ENCODE results near the gene NOBOX.

Gene NOBOX

GRCh38 chr7:144408121-144408520, 4.6 kb upstream of the NOBOX start:
- no peaks in the 10 kb centered on the region for H3K9me2 ChIP-seq (replicated peaks; ENCODE audit: control insufficient read depth, low read length)
- H3K36me3 ChIP-seq (ENCODE audit: control insufficient read depth, low read length) = no peaks in the 10 kb centered on the region
- H3K27me3 ChIP-seq (ENCODE audit: control insufficient read depth, low read length) = no peaks in the 10 kb centered on the region
- H3K9me3 ChIP-seq (ENCODE audit: control insufficient read depth, insufficient read depth, low read length) = no peaks in the 10 kb centered on the region
- TF ChIP-seq EZH2phosphoT487 (IDR thresholded peaks at IDR 0.05; ENCODE audit: borderline replicate concordance, low read length) (no peak), CTCF (IDR thresholded peaks at IDR 0.05; ENCODE audit: low read depth, low read length, poor library complexity, severe bottlenecking) (no peak)
- H3F3A ChIP-seq (ENCODE audit: control insufficient read depth, insufficient read depth) = no peaks in the 10 kb centered on the region
- no peak overlapping the region for H3K4me2 ChIP-seq (ENCODE audit: low read length)
- H3K4me1 ChIP-seq (ENCODE audit: control insufficient read depth, low read length) = no peaks in the 10 kb centered on the region
- H3K4me3 ChIP-seq (ENCODE audit: low read length) = no peak overlapping the region
- H3K79me2 ChIP-seq (ENCODE audit: control insufficient read depth, low read length) = no peaks in the 10 kb centered on the region
- H4K20me1 ChIP-seq (ENCODE audit: control insufficient read depth, insufficient read depth, low read depth, low read length) = no peaks in the 10 kb centered on the region
- H3K27ac ChIP-seq (ENCODE audit: low read depth, low read length) = no peak overlapping the region

- Histone ChIP-seq H3F3A (ENCODE audit: control insufficient read depth, insufficient read depth) (no peaks in the 10 kb centered on the region), H4K20me1 (ENCODE audit: control insufficient read depth, insufficient read depth, low read depth, low read length) (no peaks in the 10 kb centered on the region), H3K79me2 (ENCODE audit: control insufficient read depth, low read length) (no peaks in the 10 kb centered on the region), H3K9me3 (ENCODE audit: control insufficient read depth, insufficient read depth, low read length) (no peaks in the 10 kb centered on the region), H3K4me3 (ENCODE audit: low read length) (no peak overlapping the region), H3K27ac (ENCODE audit: low read depth, low read length) (no peak overlapping the region), H3K4me2 (ENCODE audit: low read length) (no peak overlapping the region), H3K4me1 (ENCODE audit: control insufficient read depth, low read length) (no peaks in the 10 kb centered on the region), H3K9me2 (replicated peaks; ENCODE audit: control insufficient read depth, low read length) (no peaks in the 10 kb centered on the region), H3K36me3 (ENCODE audit: control insufficient read depth, low read length) (no peaks in the 10 kb centered on the region), H3K27me3 (ENCODE audit: control insufficient read depth, low read length) (no peaks in the 10 kb centered on the region)
- TF ChIP-seq CTCF (IDR thresholded peaks at IDR 0.05; ENCODE audit: low read depth, low read length, poor library complexity, severe bottlenecking) = no peak
- TF ChIP-seq EZH2phosphoT487 (IDR thresholded peaks at IDR 0.05; ENCODE audit: borderline replicate concordance, low read length) = no peak
These were observed 3.9 kb upstream of the NOBOX start for GRCh38 chr7:144407266-144407931.

- Histone ChIP-seq H3K4me2 (ENCODE audit: low read length) (no peak overlapping the region), H3K36me3 (ENCODE audit: control insufficient read depth, low read length) (no peaks in the 10 kb centered on the region), H3K4me1 (ENCODE audit: control insufficient read depth, low read length) (no peaks in the 10 kb centered on the region), H3F3A (ENCODE audit: control insufficient read depth, insufficient read depth) (no peaks in the 10 kb centered on the region), H3K27me3 (ENCODE audit: control insufficient read depth, low read length) (no peaks in the 10 kb centered on the region), H3K79me2 (ENCODE audit: control insufficient read depth, low read length) (no peaks in the 10 kb centered on the region), H3K27ac (ENCODE audit: low read depth, low read length) (no peak overlapping the region), H4K20me1 (ENCODE audit: control insufficient read depth, insufficient read depth, low read depth, low read length) (no peaks in the 10 kb centered on the region), H3K9me2 (replicated peaks; ENCODE audit: control insufficient read depth, low read length) (no peaks in the 10 kb centered on the region), H3K9me3 (ENCODE audit: control insufficient read depth, insufficient read depth, low read length) (no peaks in the 10 kb centered on the region), H3K4me3 (ENCODE audit: low read length) (no peak overlapping the region)
- TF ChIP-seq EZH2phosphoT487 (IDR thresholded peaks at IDR 0.05; ENCODE audit: borderline replicate concordance, low read length) = no peak
- TF ChIP-seq CTCF (IDR thresholded peaks at IDR 0.05; ENCODE audit: low read depth, low read length, poor library complexity, severe bottlenecking) = no peak
These were observed 1.5 kb upstream of the NOBOX start for GRCh38 chr7:144404946-144405345.

All from DOHH2 (cell line).